Measurements from ENCODE around the gene FER.

- TF ChIP-seq POLR2AphosphoS5 (IDR thresholded peaks at IDR 0.05) (no peak), CTCF (IDR thresholded peaks at IDR 0.05 in 8 of 11, conservative IDR thresholded peaks at IDR 0.05 in 3 of 11) (no peak)
Measured at GRCh38 chr5:109053995-109054417, 306.3 kb downstream of the FER start.
